ENCODE measurements around the gene RXRG.

RXRG gene

GRCh38 chr1:165411396-165411795 is 33.5 kb downstream of the RXRG start:
- ChIA-PET POLR2A (ENCODE audit: low non-redundant PET) (no interaction called here), CTCF (interaction anchor here (1.7 kb wide), 1 partner anchor 182 kb away, joined by 8 read pairs; no protein-coding TSS in a partner anchor)
- DNase-seq (ENCODE audit: low spot score) = no peak
- TF ChIP-seq, protein P1, sequence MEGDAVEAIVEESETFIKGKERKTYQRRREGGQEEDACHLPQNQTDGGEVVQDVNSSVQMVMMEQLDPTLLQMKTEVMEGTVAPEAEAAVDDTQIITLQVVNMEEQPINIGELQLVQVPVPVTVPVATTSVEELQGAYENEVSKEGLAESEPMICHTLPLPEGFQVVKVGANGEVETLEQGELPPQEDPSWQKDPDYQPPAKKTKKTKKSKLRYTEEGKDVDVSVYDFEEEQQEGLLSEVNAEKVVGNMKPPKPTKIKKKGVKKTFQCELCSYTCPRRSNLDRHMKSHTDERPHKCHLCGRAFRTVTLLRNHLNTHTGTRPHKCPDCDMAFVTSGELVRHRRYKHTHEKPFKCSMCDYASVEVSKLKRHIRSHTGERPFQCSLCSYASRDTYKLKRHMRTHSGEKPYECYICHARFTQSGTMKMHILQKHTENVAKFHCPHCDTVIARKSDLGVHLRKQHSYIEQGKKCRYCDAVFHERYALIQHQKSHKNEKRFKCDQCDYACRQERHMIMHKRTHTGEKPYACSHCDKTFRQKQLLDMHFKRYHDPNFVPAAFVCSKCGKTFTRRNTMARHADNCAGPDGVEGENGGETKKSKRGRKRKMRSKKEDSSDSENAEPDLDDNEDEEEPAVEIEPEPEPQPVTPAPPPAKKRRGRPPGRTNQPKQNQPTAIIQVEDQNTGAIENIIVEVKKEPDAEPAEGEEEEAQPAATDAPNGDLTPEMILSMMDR (conservative IDR thresholded peaks at IDR 0.05; ENCODE audit: low read depth) = no peak
- H3K27ac ChIP-seq = no peak overlapping the region

DNA sequence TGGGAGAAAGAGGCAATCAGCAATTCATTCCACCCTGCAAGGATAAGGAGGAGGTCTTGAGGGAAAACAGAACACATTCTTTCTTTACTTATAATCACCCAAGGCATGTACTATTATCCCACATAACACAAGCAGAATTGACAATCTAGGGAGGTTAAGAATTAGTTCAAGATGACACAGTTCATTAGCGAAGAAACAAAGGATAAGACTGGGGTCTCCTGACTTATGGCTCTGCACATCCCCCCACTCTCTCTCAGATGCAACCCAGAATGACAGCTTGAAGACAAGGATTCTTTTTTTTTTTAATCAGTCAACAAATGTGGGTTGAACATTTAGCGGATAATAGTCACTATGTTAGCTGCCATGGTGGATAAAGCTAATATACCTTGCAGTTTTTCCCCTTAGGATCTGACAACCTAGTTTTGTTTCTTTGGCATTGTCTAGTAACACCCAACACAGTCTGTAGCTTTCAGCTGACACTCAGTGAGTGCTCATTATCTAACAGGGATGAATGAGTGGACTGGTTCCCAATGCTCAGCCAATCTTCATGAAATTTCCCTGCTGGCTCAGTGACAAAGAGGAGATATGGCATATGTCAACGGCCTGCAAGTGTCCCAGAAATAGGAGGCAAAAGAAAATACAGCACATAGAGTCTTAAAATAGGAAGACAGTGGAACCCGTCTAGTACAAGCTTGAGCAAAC is 35.1 kb downstream of the RXRG start:
- TF ChIP-seq, protein P1 (conservative IDR thresholded peaks at IDR 0.05; ENCODE audit: low read depth) = no peak
- ChIA-PET CTCF (interaction anchor here (0.7 to 1.7 kb wide), 3 partner anchors 144 to 183 kb away, joined by 3 to 8 read pairs (median 4); no protein-coding TSS in a partner anchor), POLR2A (ENCODE audit: low non-redundant PET) (no interaction called here)
- no peak for DNase-seq (ENCODE audit: low spot score)
- no peak overlapping the region for H3K27ac ChIP-seq

DNA sequence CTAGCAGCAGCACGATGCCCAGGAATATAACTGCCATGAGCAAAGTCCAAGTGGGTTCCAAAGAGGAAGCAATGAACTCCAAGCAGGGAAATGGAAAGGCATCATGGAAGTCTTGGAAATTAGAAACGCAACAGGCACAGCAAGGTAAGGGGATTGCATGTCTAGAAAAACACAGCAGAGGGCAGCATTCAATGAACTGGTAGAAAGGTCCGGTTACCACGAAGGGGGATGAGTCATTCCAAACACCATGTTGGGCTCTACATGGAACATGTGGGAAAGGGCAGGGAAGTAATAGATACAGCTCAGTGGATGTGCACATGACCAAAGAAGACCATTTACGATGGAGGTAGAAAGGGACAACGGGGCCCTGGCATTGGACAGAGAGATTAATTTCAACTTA is 36.4 kb downstream of the RXRG start:
- DNase-seq (ENCODE audit: low spot score) = peak; percentile 45

DNA sequence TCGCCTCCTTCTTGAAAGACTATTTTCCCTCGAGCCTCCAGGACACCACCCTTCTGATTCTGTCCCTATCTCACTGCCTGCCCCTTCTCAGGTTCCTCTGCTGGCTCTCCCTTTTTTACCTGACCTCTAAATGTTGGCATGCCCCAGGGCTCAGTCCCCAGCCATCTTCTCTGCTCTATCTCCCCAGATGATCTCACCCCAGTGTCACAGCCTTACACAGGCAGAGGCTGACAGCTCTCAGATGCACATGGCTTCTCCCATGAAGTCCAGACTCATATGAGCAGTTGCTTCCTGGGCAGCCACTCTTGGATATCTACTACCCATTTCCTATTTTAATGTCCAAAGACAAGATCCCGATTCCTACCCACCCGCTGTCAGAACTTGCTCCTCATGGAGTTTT is 37.5 kb downstream of the RXRG start:
- POLR2A ChIA-PET (ENCODE audit: low non-redundant PET) = no interaction called here
- CTCF ChIA-PET = no interaction called here
- TF ChIP-seq, protein P1 (conservative IDR thresholded peaks at IDR 0.05; ENCODE audit: low read depth) = no peak
- no peak for DNase-seq (ENCODE audit: low spot score)
- no peak overlapping the region for H3K27ac ChIP-seq

More for the DNA sequence above, 36.4 kb downstream of the RXRG start:
- TF ChIP-seq, protein P1 (conservative IDR thresholded peaks at IDR 0.05; ENCODE audit: low read depth) = no peak
- CTCF ChIA-PET = no interaction called here
- POLR2A ChIA-PET (ENCODE audit: low non-redundant PET) = no interaction called here
- no peak overlapping the region for H3K27ac ChIP-seq

GRCh38 chr1:165403835-165404482 is 41.0 kb downstream of the RXRG start:
- ChIA-PET CTCF (interaction anchor here (0.6 to 3.8 kb wide), 3 partner anchors 188 to 312 kb away, joined by 3 to 18 read pairs (median 5); no protein-coding TSS in a partner anchor), POLR2A (ENCODE audit: low non-redundant PET) (no interaction called here)
- DNase-seq (ENCODE audit: low spot score) = peak; percentile 50

DNA sequence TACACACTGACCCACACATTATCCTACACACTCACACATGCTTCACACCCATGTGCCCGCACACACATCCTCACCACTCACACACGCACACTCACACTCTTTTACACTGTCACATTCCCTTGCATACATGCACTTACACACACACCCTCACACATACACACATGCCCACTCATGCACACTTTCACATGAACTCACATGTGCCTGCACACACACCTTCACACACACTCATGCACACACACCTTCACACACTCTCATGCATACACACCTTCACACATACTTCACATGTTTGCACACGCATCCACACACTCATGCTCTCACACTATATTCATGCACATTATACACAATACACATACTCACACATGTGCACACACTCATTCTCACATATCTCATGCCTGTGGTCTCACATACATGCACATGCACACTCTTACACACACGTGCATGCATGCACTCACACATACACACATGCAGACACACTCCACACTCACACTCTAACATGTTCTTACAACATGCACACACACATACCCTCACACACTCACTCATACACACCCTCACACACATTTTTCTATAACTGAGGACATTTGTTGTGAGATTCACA is 42.3 kb downstream of the RXRG start:
- POLR2A ChIA-PET (ENCODE audit: low non-redundant PET) = no interaction called here
- TF ChIP-seq, protein P1 (conservative IDR thresholded peaks at IDR 0.05; ENCODE audit: low read depth) = no peak
- CTCF ChIA-PET = interaction anchor here (3.8 kb wide), 1 partner anchor 190 kb away, joined by 18 read pairs; no protein-coding TSS in a partner anchor

More at GRCh38 chr1:165403835-165404482, 41.0 kb downstream of the RXRG start:
- no peak overlapping the region for H3K27ac ChIP-seq
- TF ChIP-seq, protein P1 (conservative IDR thresholded peaks at IDR 0.05; ENCODE audit: low read depth) = peak; percentile 53

More for the DNA sequence above, 42.3 kb downstream of the RXRG start:
- no peak for DNase-seq (ENCODE audit: low spot score)
- H3K27ac ChIP-seq = no peak overlapping the region

Measured in RWPE1 (cell line).